ENCODE measurements around the gene ABCB8. TPM values are rescaled to one million over a fixed set of nuclear protein-coding genes. Genes with fewer than 3 reads are reported as not detected.

ABCB8 gene
- total and polyA plus RNA-seq, 9 of the 15 experiments (the other 6 are each of a cell fraction or from before 2014, with no cell fraction given): 7.6 to 106 (median 36.3) TPM

- TF ChIP-seq TBP (optimal IDR thresholded peaks at IDR 0.05; ENCODE audit: low read depth, low read length) (peak; percentile 25), MEIS2 (IDR thresholded peaks at IDR 0.05; ENCODE audit: partially characterized antibody) (peak; percentile 84), ZNF785 (CRISPR knock-in tag; IDR thresholded peaks at IDR 0.05) (no peak), SMARCE1 (IDR thresholded peaks at IDR 0.05) (peak; percentile 71), FIP1L1 (IDR thresholded peaks at IDR 0.05; ENCODE audit: low read depth, low read length, poor library complexity, severe bottlenecking) (no peak), SRF (CRISPR knock-in tag; IDR thresholded peaks at IDR 0.05) (no peak; a peak in 1 of 4 replicates), MAZ (CRISPR knock-in tag; conservative IDR thresholded peaks at IDR 0.05 in 1 of 2, IDR thresholded peaks at IDR 0.05 in 1 of 2) (peak in 1 of 2 experiments; percentile 16; a peak in 1 of 4 replicates), CTBP1 (IDR thresholded peaks at IDR 0.05; ENCODE audit: borderline replicate concordance) (peak; percentile 71; the same call in 1 of the 2 replicates), TCF7L2 (IDR thresholded peaks at IDR 0.05; ENCODE audit: low read depth, low read length) (no peak), NFIC (IDR thresholded peaks at IDR 0.05) (peak; percentile 53), L3MBTL2 (IDR thresholded peaks at IDR 0.05) (peak; percentile 81), MNT (conservative IDR thresholded peaks at IDR 0.05) (peak in 1 of 2 experiments; percentile 57; a peak in 1 of 4 replicates), RBM14 (IDR thresholded peaks at IDR 0.05; ENCODE audit: borderline replicate concordance, insufficient read depth, low read depth, low read length) (no peak), POU5F1 (IDR thresholded peaks at IDR 0.05; ENCODE audit: borderline replicate concordance, low read depth, low read length, partially characterized antibody) (no peak), MAFF (IDR thresholded peaks at IDR 0.05; ENCODE audit: low read length) (peak; percentile 58), RBM39 (optimal IDR thresholded peaks at IDR 0.05; ENCODE audit: low read depth, low read length) (no peak), GABPB1 (CRISPR knock-in tag; IDR thresholded peaks at IDR 0.05) (no peak), BHLHE40 (IDR thresholded peaks at IDR 0.05; ENCODE audit: low read length) (peak; percentile 96), EP300 (IDR thresholded peaks at IDR 0.05; ENCODE audit: low read length) (0 out of 2 replicates have a peak, but pooled peaks have one; percentile 19), ZNF561 (CRISPR knock-in tag; conservative IDR thresholded peaks at IDR 0.05) (no peak), ELF4 (CRISPR knock-in tag; IDR thresholded peaks at IDR 0.05) (no peak), ZMIZ1 (IDR thresholded peaks at IDR 0.05; ENCODE audit: low read depth in 2 of 2, low read length in 2 of 2) (peak in 1 of 2 experiments; percentile 49; a peak in 1 of 4 replicates)
- TF ChIP-seq, protein P1, sequence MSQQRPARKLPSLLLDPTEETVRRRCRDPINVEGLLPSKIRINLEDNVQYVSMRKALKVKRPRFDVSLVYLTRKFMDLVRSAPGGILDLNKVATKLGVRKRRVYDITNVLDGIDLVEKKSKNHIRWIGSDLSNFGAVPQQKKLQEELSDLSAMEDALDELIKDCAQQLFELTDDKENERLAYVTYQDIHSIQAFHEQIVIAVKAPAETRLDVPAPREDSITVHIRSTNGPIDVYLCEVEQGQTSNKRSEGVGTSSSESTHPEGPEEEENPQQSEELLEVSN (IDR thresholded peaks at IDR 0.05; ENCODE audit: borderline replicate concordance in 1 of 2, extremely low read depth in 1 of 2, insufficient read depth in 1 of 2, insufficient read length in 1 of 2, low read depth in 1 of 2, low read length in 1 of 2, poor library complexity in 1 of 2, severe bottlenecking in 1 of 2): peak; percentile 38 to 70
These were observed 24.7 kb upstream of the ABCB8 start (continued) for GRCh38 chr7:151003572-151003971.

Measured in K562 (cell line).